Right cardiac atrium (tissue), 5 donors: ENCODE measurements around the gene ZNF516. TPM values are rescaled to one million over a fixed set of nuclear protein-coding genes. Genes with fewer than 3 reads are reported as not detected.
A peak's percentile ranks its signal among the peaks of the same experiment; 100 is the strongest.

Source experiments
- ATAC-seq, 2 donors: fragments of 200-7000 bp; cut with Tn5 transposase; one replicate each; pipeline versions ENCODE4 v1.8.0 to v1.9.1; 2020; ENCODE audit warnings: moderate library complexity in 2 of 2, mild to moderate bottlenecking in 1 of 2
- DNase-seq, 3 donors: peaks; one replicate each; pipeline ENCODE4 v3.0.0-alpha.2; 2020
- H3K27ac ChIP-seq: one replicate; pipeline ENCODE4 v1.5.1; 2013; ENCODE audit warnings: mild to moderate bottlenecking, low read length, control low read depth, moderate library complexity
- H3K27me3 ChIP-seq: one replicate; pipeline ENCODE4 v1.6.1; 2013; ENCODE audit not compliant: control insufficient read depth, insufficient read depth
- H3K4me1 ChIP-seq: one replicate; pipeline ENCODE4 v1.6.1; 2013; ENCODE audit warnings: low read length; ENCODE audit not compliant: control insufficient read depth, insufficient read depth
- H3K4me3 ChIP-seq: one replicate; pipeline ENCODE4 v1.5.1; 2013; ENCODE audit warnings: low read length, control low read depth
- H3K9me3 ChIP-seq: one replicate; pipeline ENCODE4 v1.6.1; 2013; ENCODE audit warnings: low read length; ENCODE audit not compliant: control insufficient read depth
- WGBS: extraction: QIAGEN DNeasy Blood & Tissue Kit; methylation state at CpG from one replicate; pipeline ENCODE4 v1.1.7; 2013; 5-methylcytosine and 5-hydroxymethylcytosine counted together
- intact Hi-C, 4 donors: fragments of 100-400 bp; cut with DNase I; formaldehyde crosslinking; loops; one replicate each; pipeline versions ENCODE4 v1.11.0 to v1.14.0; 2022 to 2023
- polyA plus RNA-seq: library from polyadenylated mRNA; stranded (reverse); fragments of 200-250 nt; gene quantifications from one replicate; pipeline ENCODE4 v1.2.3, GENCODE V29; 2013
- total RNA-seq, 4 donors: library from RNA; stranded (reverse); fragmentation: NEBNext Ultra II Directional; extraction: Animal tissue kit (Norgen Biotek cat#: 25700); gene quantifications; one replicate each; pipeline ENCODE4 v1.2.1, GENCODE V29; 2021
- donor health status: healthy with polysubstance abuse.
- donor health status: DM: no; HTN: yes; CAD: no.
- donor health status: DM: no; HTN: no; CAD: no.
- donor health status: DM: no; HTN: yes; CAD: no; lungs with severe emphysema.
- donor health status: DM: yes; HTN: yes; CAD: no.

Gene ZNF516
- total and polyA plus RNA-seq, 5 donors = 4.8 to 16.2 (median 11.2) TPM

- Histone ChIP-seq H3K4me3 (no peak overlapping the region), H3K4me1 (no peaks in the 10 kb centered on the region), H3K27me3 (no peaks in the 10 kb centered on the region), H3K9me3 (no peaks in the 10 kb centered on the region), H3K27ac (no peak overlapping the region)
- 95% methylated on average over 19 of the region's 19 CpGs for WGBS
- ATAC-seq = no peak
- intact Hi-C loops = no loop called here
- no peak for DNase-seq
Measured at GRCh38 chr18:76412818-76413565, 82.0 kb downstream of the ZNF516 start.

GRCh38 chr18:76412010-76412817, 82.8 kb downstream of the ZNF516 start:
- WGBS = 77% methylated on average over 21 of the region's 21 CpGs
- ATAC-seq = no peak
- Histone ChIP-seq H3K9me3 (no peaks in the 10 kb centered on the region), H3K4me3 (no peak overlapping the region), H3K4me1 (no peaks in the 10 kb centered on the region), H3K27ac (no peak overlapping the region), H3K27me3 (no peaks in the 10 kb centered on the region)
- DNase-seq = peak in 1 of 3 donors; percentile 24
- intact Hi-C loops = no loop called here

GRCh38 chr18:76410660-76411417, 84.2 kb downstream of the ZNF516 start:
- H3K4me1 ChIP-seq = no peaks in the 10 kb centered on the region
- intact Hi-C loops = no loop called here
- WGBS = 87% methylated on average over 11 of the region's 11 CpGs
- ATAC-seq (no peak), DNase-seq (no peak)
- H3K27me3 ChIP-seq = no peaks in the 10 kb centered on the region
- H3K9me3 ChIP-seq = no peaks in the 10 kb centered on the region
- no peak overlapping the region for H3K27ac ChIP-seq
- H3K4me3 ChIP-seq = no peak overlapping the region

GRCh38 chr18:76410033-76410432, 85.0 kb downstream of the ZNF516 start:
- WGBS = 86% methylated on average over 5 of the region's 5 CpGs
- intact Hi-C loops = no loop called here
- H3K4me3 ChIP-seq = no peak overlapping the region
- H3K9me3 ChIP-seq = no peaks in the 10 kb centered on the region
- H3K27ac ChIP-seq = no peak overlapping the region
- no peaks in the 10 kb centered on the region for H3K27me3 ChIP-seq
- DNase-seq = no peak
- no peak for ATAC-seq
- no peaks in the 10 kb centered on the region for H3K4me1 ChIP-seq

- intact Hi-C loops = loop anchor here (10.0 kb wide), 4 partner anchors 86 to 306 kb away; partner anchors contain the start of gene ZNF516 (in 1 of the 4)
- Histone ChIP-seq H3K9me3 (no peaks in the 10 kb centered on the region), H3K4me1 (no peaks in the 10 kb centered on the region), H3K27ac (no peak overlapping the region), H3K27me3 (no peaks in the 10 kb centered on the region), H3K4me3 (no peak overlapping the region)
- DNase-seq = no peak
- WGBS = 63% methylated on average over 15 of the region's 15 CpGs
- peak; percentile 61 to 71 for ATAC-seq
Measured at GRCh38 chr18:76408480-76409067, 86.5 kb downstream of the ZNF516 start.

- intact Hi-C loops = loop anchor here (10.0 kb wide), 4 partner anchors 87 to 307 kb away; partner anchors contain the start of gene ZNF516 (in 1 of the 4)
- DNase-seq = no peak
- 87% methylated on average over 11 of the region's 11 CpGs for WGBS
- no peak for ATAC-seq
- Histone ChIP-seq H3K4me3 (no peak overlapping the region), H3K4me1 (no peaks in the 10 kb centered on the region), H3K27ac (no peak overlapping the region), H3K27me3 (no peaks in the 10 kb centered on the region), H3K9me3 (no peaks in the 10 kb centered on the region)
Measured at GRCh38 chr18:76407681-76408080, 87.4 kb downstream of the ZNF516 start.

- no peak for ATAC-seq
- no peak overlapping the region for H3K27ac ChIP-seq
- no peak overlapping the region for H3K4me3 ChIP-seq
- no peak for DNase-seq
- 96% methylated on average over 14 of the region's 14 CpGs for WGBS
- no peaks in the 10 kb centered on the region for H3K9me3 ChIP-seq
- no peaks in the 10 kb centered on the region for H3K27me3 ChIP-seq
- intact Hi-C loops = loop anchor here (10.0 kb wide), 4 partner anchors 88 to 308 kb away; partner anchors contain the start of gene ZNF516 (in 1 of the 4)
- no peaks in the 10 kb centered on the region for H3K4me1 ChIP-seq
Measured at GRCh38 chr18:76406791-76407190, 88.3 kb downstream of the ZNF516 start.

- DNase-seq (peak; percentile 61 to 87 (median 79)), ATAC-seq (peak; percentile 42 to 62)
- intact Hi-C loops = loop anchor here (10.0 kb wide), 4 partner anchors 89 to 309 kb away; partner anchors contain the start of gene ZNF516 (in 1 of the 4)
- no peak overlapping the region for H3K27ac ChIP-seq
- no peaks in the 10 kb centered on the region for H3K27me3 ChIP-seq
- no peaks in the 10 kb centered on the region for H3K4me1 ChIP-seq
- 87% methylated on average over 37 of the region's 37 CpGs for WGBS
- H3K4me3 ChIP-seq = no peak overlapping the region
- no peaks in the 10 kb centered on the region for H3K9me3 ChIP-seq
Measured at GRCh38 chr18:76405681-76406356, 89.2 kb downstream of the ZNF516 start.

GRCh38 chr18:76405280-76405679, 89.8 kb downstream of the ZNF516 start:
- ATAC-seq (no peak), DNase-seq (no peak)
- Histone ChIP-seq H3K27ac (no peak overlapping the region), H3K4me3 (no peak overlapping the region), H3K4me1 (no peaks in the 10 kb centered on the region), H3K9me3 (no peaks in the 10 kb centered on the region), H3K27me3 (no peaks in the 10 kb centered on the region)
- intact Hi-C loops = loop anchor here (10.0 kb wide), 4 partner anchors 90 to 310 kb away; partner anchors contain the start of gene ZNF516 (in 1 of the 4)
- 89% methylated on average over 17 of the region's 17 CpGs for WGBS

GRCh38 chr18:76404345-76404831, 90.7 kb downstream of the ZNF516 start:
- no peaks in the 10 kb centered on the region for H3K4me1 ChIP-seq
- intact Hi-C loops = loop anchor here (5.0 to 10.0 kb wide), 5 partner anchors 90 to 310 kb away; partner anchors contain the start of gene ZNF516 (in 1 of the 4)
- DNase-seq (no peak), ATAC-seq (no peak)
- H3K4me3 ChIP-seq = no peak overlapping the region
- H3K9me3 ChIP-seq = no peaks in the 10 kb centered on the region
- 96% methylated on average over 8 of the region's 8 CpGs for WGBS
- no peak overlapping the region for H3K27ac ChIP-seq
- H3K27me3 ChIP-seq = no peaks in the 10 kb centered on the region
